ENCODE measurements around the gene TADA2B.
A peak's percentile ranks its signal among the peaks of the same experiment; 100 is the strongest.

The TADA2B gene

GRCh38 chr4:7043284-7044136 lies at the start of gene TADA2B:
TADA2B (plus strand) TSS chr4:7043372; CDS start chr4:7043580, 208 bp downstream.
- DNase-seq: peak; percentile 51

DNA sequence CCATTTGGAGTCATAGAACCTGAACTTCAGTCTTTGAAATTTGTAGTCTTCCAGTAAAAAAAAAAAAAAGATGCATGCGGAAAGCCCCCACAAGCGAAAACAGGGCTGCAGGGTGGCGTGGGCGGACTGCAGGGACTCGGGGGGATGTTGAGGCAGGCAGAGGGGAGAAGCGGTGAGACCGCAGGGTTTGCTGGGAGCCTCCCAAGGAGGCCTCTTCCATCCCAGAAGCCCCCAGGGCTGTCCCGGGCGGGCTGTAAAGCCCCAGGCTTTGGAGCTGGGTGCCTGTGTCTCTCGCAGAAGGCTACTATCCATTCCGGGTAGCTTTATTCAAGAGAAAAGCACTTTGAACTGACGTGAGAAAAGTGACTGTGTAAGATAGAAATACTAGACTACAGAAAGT lies 46.7 kb upstream of the TADA2B start:
- no peak for DNase-seq

DNA sequence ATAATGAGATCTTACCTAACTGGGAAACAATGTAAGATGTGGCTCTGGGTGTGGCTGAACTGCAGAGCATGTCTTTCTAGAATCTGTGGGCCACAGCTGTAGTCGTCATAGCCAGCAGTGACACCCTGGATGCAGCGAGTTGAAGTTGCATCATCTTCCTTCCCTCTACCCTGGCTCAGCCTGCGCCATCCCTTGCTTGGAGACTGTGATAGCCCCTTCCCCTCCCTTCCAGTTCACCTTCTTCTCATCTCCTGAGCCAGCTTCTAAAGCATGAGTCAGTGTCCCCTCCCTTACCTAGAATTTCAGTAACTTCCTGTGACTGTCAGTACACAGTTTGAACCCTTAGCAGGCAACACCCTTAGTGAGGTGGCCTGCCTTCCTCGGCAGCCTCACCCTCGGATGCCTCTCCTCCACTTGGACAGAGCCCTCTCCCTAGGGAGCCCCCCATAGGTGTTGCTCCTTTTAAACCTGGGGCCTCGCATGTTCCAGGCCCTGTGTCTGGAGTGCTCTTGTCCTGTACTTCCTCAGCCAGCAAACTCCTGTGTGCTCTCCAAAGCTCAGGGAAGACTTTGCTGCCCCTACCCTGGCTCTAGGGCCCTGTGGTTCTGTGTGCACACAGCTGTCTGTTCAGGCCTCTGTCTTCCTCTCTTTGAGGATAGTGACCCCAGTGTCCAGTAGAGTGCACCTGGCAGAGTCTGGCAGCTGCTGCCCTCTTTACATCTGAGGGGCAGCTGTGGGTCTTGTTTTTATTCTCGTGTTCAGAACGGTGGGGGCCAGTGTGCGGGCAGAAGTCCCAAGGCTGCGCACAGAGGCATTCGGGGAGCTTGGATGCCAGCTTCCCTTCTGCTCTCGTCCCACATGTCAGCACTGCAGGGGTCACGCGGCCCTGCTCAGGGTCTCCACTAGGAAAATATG lies 43.7 kb upstream of the TADA2B start:
- no peak for DNase-seq

GRCh38 chr4:7000421-7001176 lies 42.6 kb upstream of the TADA2B start:
- DNase-seq: no peak

GRCh38 chr4:7001271-7001670 lies 41.9 kb upstream of the TADA2B start:
- DNase-seq: no peak

- DNase-seq: no peak
These were observed 40.8 kb upstream of the TADA2B start for GRCh38 chr4:7002336-7002735.

DNA sequence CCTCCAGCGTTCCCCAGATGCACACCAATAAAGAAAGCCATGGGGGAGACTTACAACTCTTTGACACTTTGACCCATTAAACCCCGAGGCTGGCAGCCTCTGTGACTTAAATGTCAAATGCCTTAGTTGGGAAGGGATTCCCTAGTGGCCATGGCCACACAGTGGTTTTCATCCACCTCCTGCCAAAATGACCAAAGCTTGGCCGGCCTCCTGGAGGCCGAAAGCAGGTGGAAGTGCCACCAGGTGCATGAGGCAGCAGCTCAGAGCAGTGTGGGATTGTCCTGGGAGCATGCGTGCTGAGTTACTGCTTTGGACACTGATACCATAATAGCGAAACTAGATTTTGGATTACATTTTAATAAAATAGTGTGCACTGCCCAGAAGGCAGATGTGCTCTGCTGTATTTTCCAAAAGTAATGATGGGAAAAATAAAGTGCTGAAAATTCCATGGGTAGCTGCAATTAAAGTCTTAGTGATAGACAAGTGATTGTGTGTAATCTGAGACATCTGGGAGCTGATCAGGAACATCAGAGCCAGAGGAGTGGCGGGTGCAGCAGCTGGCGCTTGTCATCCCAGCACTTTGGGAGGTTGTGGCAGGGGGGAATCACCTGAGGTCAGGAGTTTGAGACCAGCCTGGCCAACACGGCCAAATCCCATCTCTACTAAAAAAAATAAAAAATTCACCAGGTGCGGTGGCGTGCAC lies 39.8 kb upstream of the TADA2B start:
- DNase-seq: no peak

DNA sequence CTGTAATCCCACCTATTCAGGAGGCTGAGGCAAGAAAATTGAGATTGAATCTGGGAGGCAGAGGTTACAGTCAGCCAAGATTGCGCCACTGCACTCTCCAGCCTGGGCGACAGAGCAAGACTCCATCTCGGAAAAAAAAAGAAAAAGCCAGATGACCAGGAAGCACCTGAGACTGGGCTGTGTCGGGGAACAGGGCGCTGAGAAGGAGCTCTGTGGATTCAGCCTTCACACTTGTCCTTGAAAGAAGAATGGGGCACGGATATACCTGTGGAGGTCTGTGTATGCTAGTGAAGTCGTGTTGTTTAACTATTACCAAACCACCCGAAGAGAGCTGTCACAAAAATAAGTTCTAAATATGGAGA lies 39.3 kb upstream of the TADA2B start:
- no peak for DNase-seq

GRCh38 chr4:7004331-7004730 lies 38.8 kb upstream of the TADA2B start:
- no peak for DNase-seq

GRCh38 chr4:7005571-7005970 lies 37.6 kb upstream of the TADA2B start:
- DNase-seq: no peak

DNA sequence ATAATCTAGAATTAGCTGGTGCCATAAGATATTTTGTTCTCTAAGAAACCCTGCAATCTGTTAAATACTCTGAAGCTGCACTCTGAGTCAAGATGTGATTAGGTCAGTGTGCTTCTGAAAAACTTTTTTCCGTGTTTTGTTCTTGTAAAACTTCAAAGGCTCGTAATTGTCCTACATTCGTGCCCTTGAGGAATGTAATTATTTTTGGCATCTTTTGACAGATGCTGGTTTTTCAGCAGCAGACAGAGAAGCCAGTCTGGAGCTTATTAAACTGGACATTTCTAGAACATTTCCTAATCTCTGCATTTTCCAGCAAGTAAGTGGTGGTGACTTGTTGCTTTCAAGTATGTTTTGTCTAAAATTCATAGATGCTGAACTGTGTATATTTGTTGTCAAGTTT lies 36.8 kb upstream of the TADA2B start:
- DNase-seq: no peak

DNA sequence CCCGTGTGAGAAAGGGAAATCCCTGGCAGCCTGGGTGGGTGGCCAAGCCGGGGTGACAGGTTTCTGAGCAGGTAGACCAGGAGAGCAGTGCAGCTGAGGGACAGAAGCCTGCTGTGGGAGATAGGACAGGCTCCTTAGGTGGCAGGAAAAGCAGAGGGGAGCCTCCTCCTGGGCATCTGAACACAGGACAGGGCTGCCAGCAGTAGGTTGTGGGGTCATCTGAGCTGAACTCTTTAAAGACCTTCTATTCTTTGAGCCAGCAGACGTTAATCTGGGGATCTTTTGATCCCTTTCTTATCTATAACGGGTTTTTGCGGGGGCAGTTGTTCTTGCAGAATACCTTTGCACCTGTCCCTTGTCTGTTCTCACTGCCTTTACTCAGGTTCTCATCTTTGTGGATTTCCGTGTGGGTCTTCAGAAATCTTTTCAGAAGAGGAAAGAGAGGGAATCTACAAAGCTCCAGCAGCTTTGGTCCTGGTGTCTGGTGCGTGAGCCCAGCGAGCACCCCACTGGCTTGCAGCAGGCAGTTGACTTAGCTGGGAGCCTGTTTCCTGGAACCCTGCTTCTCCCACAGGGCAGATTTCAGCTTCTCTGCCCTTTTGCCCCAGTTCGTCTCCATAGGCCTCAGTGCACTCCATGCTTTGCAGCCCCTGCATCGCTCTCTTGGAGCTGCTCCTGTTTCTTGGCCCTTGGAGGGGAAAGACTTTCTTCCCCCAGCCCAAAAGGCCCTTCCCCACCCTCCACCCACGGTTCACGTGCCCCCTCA lies 35.8 kb upstream of the TADA2B start:
- DNase-seq: no peak

- no peak for DNase-seq
These were observed 35.2 kb upstream of the TADA2B start for GRCh38 chr4:7007944-7008343.

DNA sequence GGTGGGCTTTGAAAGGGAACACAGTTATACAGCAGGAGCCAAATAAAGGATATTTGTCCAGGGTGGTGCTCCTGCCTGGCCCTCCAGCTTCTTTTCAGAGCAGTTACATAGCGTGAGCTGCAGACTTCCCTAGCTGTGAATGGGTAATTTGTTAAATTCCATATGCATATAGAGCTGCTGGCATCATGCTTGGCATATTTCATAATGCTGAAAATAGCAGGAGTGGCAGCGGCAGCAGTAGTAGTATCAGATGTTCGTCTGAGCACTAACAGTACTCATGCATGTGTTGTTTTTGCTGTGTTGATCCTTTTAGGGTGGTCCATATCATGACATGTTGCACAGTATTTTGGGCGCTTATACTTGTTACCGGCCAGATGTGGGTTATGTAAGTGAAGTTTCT lies 33.6 kb upstream of the TADA2B start:
- no peak for DNase-seq

DNA sequence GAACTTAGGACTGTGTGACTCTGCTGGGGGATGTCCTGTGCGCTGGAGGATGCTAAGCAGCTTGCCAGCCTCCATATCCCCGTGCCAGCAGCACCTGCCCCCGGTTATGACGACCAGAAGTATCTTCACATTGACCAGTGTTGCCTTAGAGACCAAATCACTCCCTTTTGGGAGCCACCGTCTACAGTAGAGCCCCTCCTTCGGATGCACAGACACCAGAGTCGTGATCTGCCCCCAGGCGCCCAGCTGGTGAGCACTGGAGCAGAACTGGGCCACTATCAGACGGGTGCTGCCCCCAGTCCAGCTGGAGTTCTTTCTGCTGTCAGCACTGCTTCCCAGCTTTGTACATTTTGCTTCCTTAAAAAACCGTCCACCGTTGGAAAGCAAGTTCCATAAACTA lies 30.0 kb upstream of the TADA2B start:
- no peak for DNase-seq

DNA sequence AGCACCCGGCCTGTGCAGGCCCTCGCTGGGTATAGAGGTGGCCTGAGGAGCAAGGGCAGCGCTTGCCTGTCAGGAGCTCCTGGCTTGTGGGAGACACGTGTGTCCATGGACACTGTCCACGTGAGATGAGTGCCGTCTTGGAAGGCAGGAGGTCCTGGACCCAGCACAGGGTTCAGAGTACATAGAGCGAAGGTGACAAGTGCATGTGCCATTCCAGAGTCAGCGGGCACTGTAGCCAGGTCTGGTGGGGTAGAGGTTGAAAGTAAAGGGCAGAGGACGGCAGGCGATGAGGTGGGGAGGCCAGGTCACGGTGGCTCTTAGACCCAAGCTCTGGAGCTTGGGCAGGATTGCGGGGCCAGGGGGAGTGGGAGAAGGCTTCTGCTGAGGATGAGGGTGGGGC lies 28.4 kb upstream of the TADA2B start:
- DNase-seq: no peak

GRCh38 chr4:7015383-7016035 lies 27.7 kb upstream of the TADA2B start:
- DNase-seq: no peak

GRCh38 chr4:7016086-7016485 lies 27.1 kb upstream of the TADA2B start:
- no peak for DNase-seq

DNA sequence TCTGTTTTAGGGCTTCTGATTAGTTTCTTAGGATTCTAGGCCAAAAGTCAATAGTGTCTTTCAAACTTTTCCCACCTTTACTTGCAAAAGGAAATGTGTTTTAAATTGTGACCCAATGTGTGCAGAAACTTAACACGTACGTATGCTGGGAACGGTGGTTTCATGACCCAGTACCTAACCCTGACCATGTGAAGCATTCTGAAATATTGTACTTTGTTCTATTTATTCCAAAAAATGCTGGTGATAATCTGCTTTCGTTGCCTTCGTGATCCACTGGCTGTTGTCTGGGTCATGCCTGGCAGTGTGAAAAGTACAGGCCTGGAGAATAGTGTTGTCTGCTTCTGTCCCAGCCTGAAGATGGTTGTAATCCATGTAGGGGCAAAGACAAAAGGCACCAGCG lies 26.7 kb upstream of the TADA2B start:
- DNase-seq: no peak

DNA sequence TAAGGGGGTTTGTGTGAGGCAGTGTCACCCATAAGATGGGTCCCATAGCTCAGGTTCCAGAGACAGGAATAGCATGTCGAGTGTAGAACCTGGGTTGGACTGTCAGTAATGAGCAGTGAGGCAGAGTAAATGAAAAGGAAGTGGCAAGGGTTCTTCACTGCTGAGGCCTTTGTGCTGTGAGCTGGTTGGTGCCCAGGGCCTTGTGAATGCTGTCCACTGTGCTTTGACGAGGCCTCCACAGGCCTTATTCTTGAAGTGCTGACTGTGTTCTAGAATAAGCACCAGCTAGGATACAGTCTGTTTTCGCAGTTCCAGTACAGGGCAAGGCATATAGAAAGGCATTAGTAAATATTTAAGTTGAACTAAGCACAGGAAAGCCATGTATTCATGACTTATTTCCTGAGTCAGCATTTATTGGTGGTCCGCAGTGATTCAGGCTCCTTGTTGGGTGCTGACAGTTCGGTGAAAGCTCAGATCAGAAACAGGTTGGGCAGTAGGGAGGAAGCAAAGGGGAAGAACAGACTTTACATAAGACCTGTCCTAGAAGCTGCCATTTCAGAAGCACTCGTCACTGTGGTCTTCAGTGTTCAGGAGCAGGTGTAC lies 25.6 kb upstream of the TADA2B start:
- no peak for DNase-seq

DNA sequence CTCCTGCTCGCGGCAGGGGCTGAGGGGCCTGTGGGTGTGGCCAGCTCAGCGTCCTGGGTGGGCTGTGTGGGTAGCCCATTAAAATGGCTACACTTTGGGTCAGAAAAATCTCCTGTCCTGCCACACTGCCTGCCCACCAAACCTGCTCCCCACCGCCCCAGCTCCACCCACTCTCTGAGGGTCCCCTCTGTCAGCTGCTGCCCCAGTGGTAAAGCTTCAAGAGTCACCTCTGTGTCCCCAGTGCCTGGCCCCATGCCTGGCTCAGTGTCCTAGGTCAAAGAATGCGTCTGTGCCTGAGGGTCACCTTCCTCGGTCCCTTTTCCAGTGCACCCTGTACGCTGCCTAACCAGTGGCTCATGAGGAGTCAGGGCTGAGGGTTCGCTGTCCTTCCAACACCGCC lies 24.9 kb upstream of the TADA2B start:
- DNase-seq: no peak
